Endodermal cell (in vitro differentiated cells): ENCODE measurements around the gene PSMF1. TPM values are rescaled to one million over a fixed set of nuclear protein-coding genes. Genes with fewer than 3 reads are reported as not detected.

Source experiments
- DNase-seq: peaks from one replicate; pipeline ENCODE4 v3.0.0-alpha.2; 2017
- H3K27ac ChIP-seq: 2 replicates; pipeline ENCODE4 v1.5.1; 2013; ENCODE audit warnings: mild to moderate bottlenecking, low read depth, low read length, moderate library complexity
- H3K27me3 ChIP-seq: 2 replicates; pipeline ENCODE4 v1.6.1; 2013; ENCODE audit warnings: mild to moderate bottlenecking, low read length, moderate library complexity; ENCODE audit not compliant: insufficient read depth, control insufficient read depth, poor library complexity, severe bottlenecking
- H3K36me3 ChIP-seq: 2 replicates; pipeline ENCODE4 v1.7.0; 2013; ENCODE audit warnings: mild to moderate bottlenecking, low read length, moderate library complexity; ENCODE audit not compliant: control insufficient read depth, insufficient read depth
- H3K4me1 ChIP-seq: one replicate; pipeline ENCODE4 v1.7.0; 2013; ENCODE audit warnings: low read length; ENCODE audit not compliant: control insufficient read depth, insufficient read depth
- H3K4me3 ChIP-seq: 2 replicates; pipeline ENCODE4 v1.5.1; 2013; ENCODE audit warnings: mild to moderate bottlenecking, low read length, moderate library complexity
- H3K9ac ChIP-seq: 2 replicates; pipeline ENCODE4 v1.6.1; 2013; ENCODE audit warnings: mild to moderate bottlenecking, low read length, moderate library complexity; ENCODE audit not compliant: poor library complexity, severe bottlenecking; ENCODE audit errors: extremely low read depth
- H3K9me3 ChIP-seq: 2 replicates; pipeline ENCODE4 v1.6.1; 2013; ENCODE audit warnings: mild to moderate bottlenecking, low read length, moderate library complexity; ENCODE audit not compliant: control insufficient read depth
- H3K27ac Mint-ChIP-seq: 2 replicates; pipeline ENCODE4 v1.8.0; 2020; ENCODE audit warnings: mixed read lengths
- H3K27me3 Mint-ChIP-seq: 2 replicates; pipeline ENCODE4 v1.8.0; 2021; ENCODE audit warnings: mild to moderate bottlenecking, mixed read lengths; ENCODE audit not compliant: insufficient read depth
- H3K36me3 Mint-ChIP-seq: 2 replicates; pipeline ENCODE4 v1.8.0; 2020; ENCODE audit warnings: low read depth, mixed read lengths
- H3K4me1 Mint-ChIP-seq: 2 replicates; pipeline ENCODE4 v1.8.0; 2020; ENCODE audit warnings: mixed read lengths
- H3K4me3 Mint-ChIP-seq: 2 replicates; pipeline ENCODE4 v1.8.0; 2020; ENCODE audit warnings: mild to moderate bottlenecking, moderate library complexity, mixed read lengths
- H3K9me3 Mint-ChIP-seq: 2 replicates; pipeline ENCODE4 v1.8.0; 2020; ENCODE audit warnings: mild to moderate bottlenecking, mixed read lengths
- WGBS, 2 experiments: methylation state at CpG; one replicate each; pipeline versions ENCODE4 v1.1.5 to v1.1.7; 2013; ENCODE audit warnings: missing lambda C conversion rate in 2 of 2, mixed read lengths in 1 of 2; ENCODE audit not compliant: insufficient coverage in 1 of 2, insufficient read length in 1 of 2; 5-methylcytosine and 5-hydroxymethylcytosine counted together
- total RNA-seq, 2 donors: library from RNA; stranded (reverse); fragmentation: NEBNext Ultra II Directional in 1 of 2; extraction: Animal tissue kit (Norgen Biotek cat#: 25700) in 1 of 2; gene quantifications; 2 replicates in 1 of 2; 3 replicates in 1 of 2; pipeline ENCODE4 v1.2.1, GENCODE V29; 2021
- TF ChIP-seq, protein P1 (sequence below): fragments of 200-600 bp; sonication (generic); conservative IDR thresholded peaks from 2 replicates; pipeline ENCODE4 v1.5.0; 2021; ENCODE audit warnings: antibody characterized with exemption, mild to moderate bottlenecking

The PSMF1 gene
- total RNA-seq, 2 donors from 2014 or later, result 72.5 to 84.7 TPM

DNA sequence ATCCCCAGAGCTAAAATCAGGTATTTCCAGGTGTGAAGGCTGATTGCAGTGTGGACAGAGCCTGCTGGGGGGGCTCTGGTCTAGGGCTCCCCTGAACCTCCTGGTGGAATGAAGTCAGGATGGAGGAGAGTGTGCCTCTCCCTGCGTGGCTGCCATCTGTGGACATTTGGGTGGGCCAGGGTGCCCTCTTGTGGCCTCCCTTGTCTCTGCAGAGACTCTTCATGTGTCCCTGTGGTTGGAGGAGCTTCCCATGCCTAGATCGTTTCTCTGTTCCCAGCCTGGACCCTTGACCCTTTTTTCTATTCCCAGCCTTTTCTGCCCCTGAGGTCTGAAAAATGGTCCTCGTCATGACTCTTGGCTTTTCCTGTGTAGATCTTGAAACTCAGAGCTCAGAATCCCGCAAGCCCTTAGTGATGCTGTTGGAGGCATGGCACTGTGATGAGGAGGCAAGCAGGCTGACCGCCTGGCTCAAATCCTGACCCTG, 9.9 kb upstream of the PSMF1 start:
- Histone ChIP-seq H3K36me3 (no peaks in the 10 kb centered on the region), H3K27ac (no peak overlapping the region), H3K9me3 (no peaks in the 10 kb centered on the region), H3K4me3 (no peak overlapping the region), H3K4me1 (no peaks in the 10 kb centered on the region), H3K27me3 (no peaks in the 10 kb centered on the region), H3K9ac (no peak overlapping the region)
- Mint-ChIP-seq H3K27ac (no peak overlapping the region), H3K36me3 (no peaks in the 10 kb centered on the region), H3K27me3 (peaks cover under 1% of the 10 kb centered on the region), H3K4me3 (no peak overlapping the region), H3K9me3 (no peaks in the 10 kb centered on the region), H3K4me1 (no peaks in the 10 kb centered on the region)
- WGBS, 2 experiments, result 49 to 54% methylated on average over 3 to 5 of the region's 5 CpGs
- TF ChIP-seq, protein P1, sequence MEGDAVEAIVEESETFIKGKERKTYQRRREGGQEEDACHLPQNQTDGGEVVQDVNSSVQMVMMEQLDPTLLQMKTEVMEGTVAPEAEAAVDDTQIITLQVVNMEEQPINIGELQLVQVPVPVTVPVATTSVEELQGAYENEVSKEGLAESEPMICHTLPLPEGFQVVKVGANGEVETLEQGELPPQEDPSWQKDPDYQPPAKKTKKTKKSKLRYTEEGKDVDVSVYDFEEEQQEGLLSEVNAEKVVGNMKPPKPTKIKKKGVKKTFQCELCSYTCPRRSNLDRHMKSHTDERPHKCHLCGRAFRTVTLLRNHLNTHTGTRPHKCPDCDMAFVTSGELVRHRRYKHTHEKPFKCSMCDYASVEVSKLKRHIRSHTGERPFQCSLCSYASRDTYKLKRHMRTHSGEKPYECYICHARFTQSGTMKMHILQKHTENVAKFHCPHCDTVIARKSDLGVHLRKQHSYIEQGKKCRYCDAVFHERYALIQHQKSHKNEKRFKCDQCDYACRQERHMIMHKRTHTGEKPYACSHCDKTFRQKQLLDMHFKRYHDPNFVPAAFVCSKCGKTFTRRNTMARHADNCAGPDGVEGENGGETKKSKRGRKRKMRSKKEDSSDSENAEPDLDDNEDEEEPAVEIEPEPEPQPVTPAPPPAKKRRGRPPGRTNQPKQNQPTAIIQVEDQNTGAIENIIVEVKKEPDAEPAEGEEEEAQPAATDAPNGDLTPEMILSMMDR, result peak; percentile 91
- DNase-seq, result peak; percentile 89

DNA sequence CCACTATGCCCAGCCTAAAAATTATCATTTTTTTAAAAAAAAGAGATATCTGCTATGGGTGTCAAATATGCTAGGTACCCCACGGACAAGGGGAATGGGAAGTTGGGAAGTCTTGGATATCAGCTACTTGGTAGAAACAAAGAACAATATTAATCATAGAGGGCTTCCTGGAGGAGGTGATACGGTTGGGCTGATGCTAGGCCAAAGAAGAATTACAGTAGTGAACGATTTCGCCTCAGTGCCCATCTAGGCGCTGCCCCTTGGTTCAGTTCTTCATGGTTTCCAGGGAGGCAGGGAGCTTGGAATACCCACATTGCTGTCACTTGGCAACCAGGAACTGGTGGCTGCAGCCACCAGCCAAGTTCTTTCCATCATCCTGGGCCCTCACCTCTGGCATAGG, 5.5 kb upstream of the PSMF1 start:
- no peaks in the 10 kb centered on the region for H3K9me3 ChIP-seq
- no peak overlapping the region for H3K27ac ChIP-seq
- H3K4me1 ChIP-seq, result no peaks in the 10 kb centered on the region
- H3K36me3 ChIP-seq, result no peaks in the 10 kb centered on the region
- peaks cover 21% of the 10 kb centered on the region for H3K27me3 Mint-ChIP-seq
- H3K4me3 ChIP-seq, result no peak overlapping the region
- TF ChIP-seq, protein P1, result no peak
- WGBS, 2 experiments, result 93 to 97% methylated on average over 5 of the region's 5 CpGs
- H3K4me3 Mint-ChIP-seq, result no peak overlapping the region
- H3K9me3 Mint-ChIP-seq, result no peaks in the 10 kb centered on the region
- DNase-seq, result no peak
- H3K9ac ChIP-seq, result no peak overlapping the region
- H3K4me1 Mint-ChIP-seq, result peaks cover 2% of the 10 kb centered on the region
- H3K36me3 Mint-ChIP-seq, result no peaks in the 10 kb centered on the region
- H3K27ac Mint-ChIP-seq, result no peak overlapping the region
- H3K27me3 ChIP-seq, result no peaks in the 10 kb centered on the region

DNA sequence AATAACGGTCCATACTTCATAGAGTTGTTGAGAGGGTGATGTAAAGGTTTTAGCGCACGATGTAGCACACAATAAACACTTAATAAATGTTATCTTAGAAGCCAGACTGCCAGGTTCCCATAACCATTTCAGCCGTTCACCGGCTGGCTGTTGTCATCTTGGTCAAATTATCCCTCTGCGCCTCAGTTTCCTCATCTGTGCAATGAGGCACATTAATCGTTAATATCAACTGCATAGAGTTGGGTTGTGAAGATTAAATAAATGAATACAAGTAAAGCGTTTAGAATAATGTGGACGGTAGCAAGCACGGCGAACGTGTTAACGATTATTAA, 432 bp upstream of the PSMF1 start:
- 9 to 48% methylated on average over 4 to 13 of the region's 13 CpGs for WGBS, 2 experiments
- Histone ChIP-seq H3K9me3 (no peaks in the 10 kb centered on the region), H3K9ac (peak overlapping the region; percentile 16), H3K4me1 (peaks cover 4% of the 10 kb centered on the region), H3K27ac (no peak overlapping the region), H3K27me3 (no peaks in the 10 kb centered on the region), H3K36me3 (no peaks in the 10 kb centered on the region), H3K4me3 (peak overlapping the region; percentile 96)
- TF ChIP-seq, protein P1, result no peak
- H3K36me3 Mint-ChIP-seq, result peaks cover 6% of the 10 kb centered on the region
- peaks cover 21% of the 10 kb centered on the region for H3K27me3 Mint-ChIP-seq
- H3K9me3 Mint-ChIP-seq, result no peaks in the 10 kb centered on the region
- peaks cover 25% of the 10 kb centered on the region for H3K4me1 Mint-ChIP-seq
- H3K4me3 Mint-ChIP-seq, result peak overlapping the region; percentile 97
- peak overlapping the region; percentile 16 for H3K27ac Mint-ChIP-seq
- DNase-seq, result no peak
